Dermis blood vessel endothelial cell (primary cell): ENCODE measurements around the gene KNDC1. TPM values are rescaled to one million over a fixed set of nuclear protein-coding genes. Genes with fewer than 3 reads are reported as not detected.
"Not testable (repeated sequence)": the region's sequence is repeated elsewhere in the genome, so short reads cannot be mapped to it uniquely, and the experiment has no call there.

ENCODE experiments used
- DNase-seq: peaks from one replicate; pipeline ENCODE4 v3.0.0; 2010
- total RNA-seq: library from RNA; depleted of rRNA; stranded (reverse); fragments of >200 nt; gene quantifications from 2 replicates; pipeline ENCODE4 v1.2.3, GENCODE V29; 2014

The KNDC1 gene
- total RNA-seq, 1 donor from 2014 or later: not detected

DNA sequence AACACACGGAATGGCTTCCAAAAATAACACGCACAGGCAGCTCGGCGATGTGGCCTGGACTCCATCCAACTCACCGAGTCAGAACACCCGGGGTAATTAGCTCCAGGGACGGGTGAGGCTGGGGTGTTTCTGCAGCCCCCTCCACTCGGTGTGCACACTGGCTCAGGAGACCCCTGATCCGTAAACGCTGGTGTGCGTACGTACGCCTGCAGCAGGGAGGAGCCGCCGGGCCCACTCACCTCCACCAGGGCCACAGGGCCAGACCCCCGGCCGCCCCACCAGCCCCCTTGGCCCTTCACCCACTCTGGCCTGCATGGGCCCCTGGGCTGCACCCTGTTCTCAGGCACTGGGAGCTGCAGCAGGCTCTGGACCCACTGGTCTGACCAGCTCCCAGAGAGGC lies 47.6 kb downstream of the KNDC1 start:
- no peak for DNase-seq

DNA sequence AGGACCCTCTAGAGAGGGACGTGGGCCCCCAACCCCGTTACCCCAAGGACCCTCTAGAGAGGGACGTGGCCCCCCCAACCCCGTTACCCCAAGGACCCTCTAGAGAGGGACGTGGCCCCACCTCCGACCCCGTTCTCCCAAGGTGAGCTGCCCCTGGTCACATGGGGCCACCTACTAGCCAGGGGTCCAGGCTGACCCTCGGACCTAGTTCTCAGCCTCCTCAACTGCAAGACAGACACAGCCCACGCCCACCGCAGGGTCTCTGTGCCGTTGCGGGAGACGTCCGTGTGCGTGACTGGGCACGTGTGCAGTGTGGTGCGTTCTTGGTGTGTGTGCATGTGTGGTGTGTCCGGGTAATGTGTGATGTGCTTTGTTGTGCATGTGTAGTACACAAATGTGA lies 48.4 kb downstream of the KNDC1 start:
- DNase-seq: no peak

DNA sequence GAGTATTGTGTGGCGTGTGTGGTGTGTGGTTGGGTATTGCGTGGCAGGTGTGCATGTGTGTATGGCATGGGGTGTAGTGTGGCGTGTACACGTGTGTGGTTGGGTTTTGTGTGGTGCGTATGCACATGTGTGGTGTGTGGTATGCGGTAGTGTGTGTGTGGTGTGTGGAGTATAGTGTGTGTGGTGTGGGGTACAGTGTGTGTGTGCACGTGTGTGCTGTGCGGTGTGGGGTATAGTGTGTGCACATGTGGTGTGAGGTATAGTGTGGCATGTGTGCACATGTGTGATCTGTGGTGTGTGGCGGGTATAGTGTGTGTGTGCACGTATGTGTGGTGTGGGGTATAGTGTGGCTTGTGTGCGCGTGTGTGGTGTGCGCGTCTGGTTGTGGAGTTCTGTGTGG lies 49.1 kb downstream of the KNDC1 start:
- DNase-seq: no peak

DNA sequence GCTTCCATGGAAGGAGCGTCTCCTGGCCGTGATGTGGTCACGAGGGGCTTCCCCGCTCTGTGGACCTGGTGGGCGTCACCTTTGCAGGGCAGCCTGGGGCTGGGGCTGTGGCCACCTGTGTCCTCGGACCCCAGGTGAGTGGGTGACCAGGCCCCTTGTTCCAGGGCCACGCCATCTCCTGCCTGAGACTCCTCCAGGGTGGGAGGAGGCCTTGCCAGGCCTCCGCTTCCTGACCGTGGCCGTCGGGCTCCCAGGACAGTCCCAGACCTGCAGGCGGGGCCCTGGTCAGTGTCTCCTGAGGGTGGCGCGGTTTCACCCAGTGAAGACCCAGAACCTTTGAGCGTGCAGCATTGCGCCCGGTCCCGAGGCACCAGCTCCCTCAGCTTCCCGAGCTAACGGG lies 49.6 kb downstream of the KNDC1 start:
- no peak for DNase-seq

- no peak for DNase-seq
Measured at GRCh38 chr10:133210398-133211140, 50.5 kb downstream of the KNDC1 start.

DNA sequence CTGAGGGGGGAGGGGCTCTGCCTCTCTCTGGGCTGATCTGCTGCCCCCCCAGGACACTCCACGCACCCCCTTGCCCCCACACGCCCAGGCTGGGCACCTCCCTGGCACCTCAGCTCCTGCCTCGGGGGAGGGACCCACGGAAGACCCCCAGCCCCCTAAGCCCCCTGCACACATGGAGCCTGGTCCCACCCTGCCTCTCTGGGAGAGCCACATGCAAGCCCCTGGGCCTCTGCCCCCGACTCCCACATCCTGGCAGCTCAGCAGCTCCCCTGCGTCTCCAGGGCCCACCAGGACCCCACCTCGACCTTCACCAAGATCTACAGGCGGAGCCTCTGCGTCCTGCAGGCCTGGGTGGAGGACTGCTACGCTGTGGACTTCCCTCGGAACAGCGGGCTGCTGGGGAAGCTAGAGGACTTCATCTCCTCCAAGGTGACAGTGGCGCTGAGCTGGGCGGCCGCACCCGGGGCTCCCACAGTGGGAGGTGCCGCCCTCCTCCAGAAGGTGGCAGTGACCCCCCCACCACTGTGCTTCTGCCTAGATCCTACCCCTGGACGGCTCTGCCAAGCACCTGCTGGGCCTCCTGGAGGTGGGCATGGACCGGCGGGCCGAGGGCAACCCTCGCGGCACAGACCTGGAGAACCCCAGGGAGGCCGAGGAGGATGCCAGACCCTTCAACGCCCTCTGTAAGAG lies 51.3 kb downstream of the KNDC1 start:
- DNase-seq: no peak

DNA sequence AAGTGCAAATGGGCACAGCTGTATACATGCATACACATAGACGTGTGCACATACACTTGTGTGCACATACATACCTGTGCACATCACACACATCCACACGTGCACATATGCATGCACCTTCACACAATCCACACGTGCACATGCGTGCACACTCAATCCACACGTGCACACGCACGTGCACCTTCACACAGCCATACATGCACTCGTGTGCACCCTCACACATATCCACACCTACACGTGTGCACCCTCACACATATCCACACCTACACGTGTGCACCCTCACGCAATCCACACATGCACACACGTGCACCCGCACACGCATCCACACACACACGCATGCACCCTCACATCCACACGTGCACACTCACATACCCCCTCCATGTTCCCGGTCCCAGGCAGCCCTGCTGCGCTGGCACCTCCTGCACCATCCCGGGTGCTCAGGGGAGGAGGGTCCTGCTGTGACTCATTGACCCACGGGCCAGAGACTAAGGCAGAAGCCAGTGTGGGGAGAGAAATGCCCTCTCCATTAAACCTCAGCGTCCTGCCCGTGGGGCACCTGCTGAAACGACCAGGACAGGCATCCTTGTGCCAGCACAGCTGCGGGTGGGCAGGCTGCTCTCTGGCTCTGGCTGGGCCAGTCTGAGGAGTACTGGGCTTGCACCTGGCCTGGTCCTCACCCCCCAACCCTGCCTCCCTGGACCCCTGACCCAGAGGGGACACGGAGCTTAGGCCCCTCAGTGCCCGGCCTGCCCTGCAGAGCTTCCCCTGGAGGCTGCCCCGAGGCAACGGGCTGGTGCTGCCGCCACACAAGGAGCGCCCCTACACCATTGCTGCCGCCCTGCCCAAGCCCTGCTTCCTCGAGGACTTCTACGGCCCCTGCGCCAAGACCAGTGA lies 52.2 kb downstream of the KNDC1 start:
- DNase-seq: no peak

DNA sequence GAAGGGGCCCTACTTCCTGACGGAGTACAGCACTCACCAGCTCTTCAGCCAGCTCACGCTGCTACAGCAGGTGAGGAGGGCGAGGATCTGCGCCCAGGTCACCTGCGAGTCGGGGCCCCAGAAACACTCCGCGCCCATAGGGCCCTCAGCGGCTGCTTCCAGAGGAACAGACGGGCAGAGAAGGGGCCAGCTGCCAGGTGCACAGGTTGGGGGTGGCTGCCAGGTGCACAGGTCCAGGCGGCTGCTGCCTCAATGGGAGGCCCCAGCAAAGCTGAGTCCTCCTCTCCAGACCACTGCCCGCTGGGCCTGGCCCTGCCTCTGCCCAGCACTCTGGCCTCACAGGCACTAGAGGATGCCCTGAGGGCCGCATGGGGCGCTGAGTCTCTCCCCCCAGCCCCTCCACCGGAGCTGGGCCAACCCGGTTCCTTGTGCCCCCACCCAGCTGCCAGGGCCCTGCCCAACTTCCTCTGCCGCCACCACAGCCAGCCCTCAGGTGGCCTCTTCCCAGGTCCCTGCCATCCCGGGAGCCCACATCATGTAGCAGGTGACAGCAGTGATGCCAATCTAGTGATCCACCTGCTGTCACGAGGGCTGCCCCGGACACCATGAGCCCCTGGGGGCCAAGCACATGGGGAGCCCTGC lies 53.0 kb downstream of the KNDC1 start:
- DNase-seq: no peak

GRCh38 chr10:133213641-133214467 lies 53.8 kb downstream of the KNDC1 start:
- no peak for DNase-seq

DNA sequence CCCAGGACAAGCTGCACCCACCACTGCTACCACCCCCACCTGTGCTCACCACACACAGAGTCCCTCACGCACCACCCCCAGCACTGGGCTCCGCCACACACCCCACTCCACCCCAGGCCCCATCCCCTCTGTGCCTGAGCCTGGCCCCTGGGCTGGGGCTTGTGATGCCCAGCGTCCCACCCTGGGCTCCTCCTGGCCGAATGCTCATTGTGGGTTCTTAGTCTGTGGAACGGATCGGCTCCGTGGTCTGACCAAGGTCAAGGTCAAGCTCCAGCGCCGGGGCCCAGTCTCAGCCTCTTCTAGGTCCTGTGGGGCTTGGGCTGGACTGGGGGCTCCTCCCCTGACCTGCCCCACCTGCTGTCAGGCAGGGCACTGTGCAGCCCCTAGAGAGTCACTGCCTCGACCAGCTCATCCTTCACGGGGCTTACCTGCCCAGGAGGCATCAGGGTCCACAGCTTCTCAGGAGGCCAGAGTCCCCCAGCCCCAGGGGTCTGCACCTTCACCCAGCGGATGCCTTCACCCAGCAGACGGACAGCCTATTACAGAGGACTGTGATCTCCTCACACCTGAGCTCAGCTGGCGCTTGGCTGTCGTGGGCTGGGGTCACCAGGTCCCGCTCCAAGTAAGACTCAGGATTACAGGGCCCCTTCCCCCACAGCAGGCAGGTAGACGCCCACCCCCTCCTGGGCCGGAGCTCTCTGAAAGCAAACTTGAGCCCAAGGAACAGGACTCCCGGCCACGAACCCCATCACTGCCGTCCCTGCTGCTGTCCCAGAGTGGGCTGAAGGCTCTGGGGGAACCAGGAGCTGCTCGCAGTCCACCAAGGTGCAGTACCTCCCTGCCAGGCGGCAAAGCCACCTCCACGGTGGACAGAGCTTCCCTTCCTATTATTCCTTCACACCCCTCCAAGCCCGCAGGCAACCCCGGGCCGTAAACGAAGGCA lies 54.7 kb downstream of the KNDC1 start:
- no peak for DNase-seq

- no peak for DNase-seq
Measured at GRCh38 chr10:133215586-133215985, 55.6 kb downstream of the KNDC1 start.

GRCh38 chr10:133216776-133217175 lies 56.8 kb downstream of the KNDC1 start:
- no peak for DNase-seq

- DNase-seq: no peak
Measured at GRCh38 chr10:133217800-133218589, 58.0 kb downstream of the KNDC1 start.

GRCh38 chr10:133218891-133219290 lies 58.9 kb downstream of the KNDC1 start:
- DNase-seq: no peak

- no peak for DNase-seq
Measured at GRCh38 chr10:133219782-133220181, 59.8 kb downstream of the KNDC1 start.

GRCh38 chr10:133221331-133221730 lies 61.3 kb downstream of the KNDC1 start:
- DNase-seq: no peak

DNA sequence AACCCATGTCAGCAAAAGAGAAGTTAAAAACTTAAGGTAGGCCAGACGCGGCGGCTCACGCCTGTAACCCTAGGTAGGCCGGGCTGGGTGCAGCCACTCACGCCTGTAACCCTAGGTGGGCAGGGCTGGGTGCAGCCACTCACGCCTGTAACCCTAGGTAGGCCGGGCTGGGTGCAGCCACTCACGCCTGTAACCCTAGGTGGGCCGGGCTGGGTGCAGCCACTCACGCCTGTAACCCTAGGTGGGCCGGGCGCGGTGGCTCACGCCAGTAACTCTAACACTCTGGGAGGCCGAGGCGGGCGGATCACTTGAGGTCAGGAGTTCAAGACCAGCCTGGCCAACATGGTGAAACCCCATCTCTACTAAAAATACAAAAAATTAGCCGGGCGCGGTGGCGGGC lies 61.7 kb downstream of the KNDC1 start:
- not testable (repeated sequence) for DNase-seq

DNA sequence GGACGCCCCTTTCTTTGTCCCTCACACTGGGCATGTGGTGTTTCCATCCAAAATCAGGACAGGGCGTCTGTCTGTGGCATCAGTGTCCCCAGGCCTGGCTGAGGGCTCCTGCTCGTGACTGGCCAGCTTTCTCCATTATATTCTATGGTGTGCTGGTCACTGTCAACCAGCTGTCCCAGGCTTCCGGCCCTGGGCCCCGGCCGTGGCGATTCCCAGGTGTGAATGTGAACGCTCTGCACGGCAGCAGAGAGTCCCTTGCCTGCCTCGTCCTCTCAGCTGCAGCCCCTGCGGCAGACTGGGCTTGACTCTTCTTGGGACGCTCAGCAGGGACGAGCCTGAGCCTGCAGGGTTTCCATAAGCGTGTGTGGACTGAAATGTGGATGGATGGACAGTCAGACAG lies 64.1 kb downstream of the KNDC1 start:
- no peak for DNase-seq

DNA sequence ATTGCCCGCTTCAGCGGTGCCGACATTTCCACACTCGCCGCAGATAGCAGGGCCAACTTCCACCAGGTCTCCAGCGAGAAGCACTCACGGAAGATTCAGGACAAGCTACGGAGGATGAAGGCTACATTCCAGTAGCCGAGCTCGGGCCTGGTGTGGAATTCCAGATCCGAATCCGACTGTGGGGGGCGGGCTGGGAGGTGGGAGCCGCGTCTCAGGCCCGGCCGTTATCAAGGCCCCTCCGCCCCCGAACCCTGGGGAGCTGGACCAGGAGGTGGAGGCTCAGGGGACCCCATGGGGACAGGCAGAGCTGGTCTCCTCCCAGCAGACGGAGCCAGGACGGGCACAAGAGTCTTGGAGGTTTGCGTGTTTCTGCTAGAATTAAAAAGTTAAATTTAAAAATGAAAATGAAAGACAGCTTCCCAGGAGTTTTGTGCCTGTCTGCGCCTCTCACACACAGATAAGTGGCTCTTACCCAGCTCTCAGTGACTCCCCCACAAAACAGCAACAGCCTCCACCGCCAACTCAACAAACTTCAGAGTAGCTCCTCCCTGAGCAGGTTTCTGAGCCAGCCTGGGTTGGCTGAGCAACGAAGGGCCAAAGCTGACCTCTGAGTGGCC lies 64.8 kb downstream of the KNDC1 start:
- DNase-seq: no peak
